ENCODE results near the gene FBXO22.
"Not testable (repeated sequence)": the region's sequence is repeated elsewhere in the genome, so short reads cannot be mapped to it uniquely, and the experiment has no call there.

Gene FBXO22

DNA sequence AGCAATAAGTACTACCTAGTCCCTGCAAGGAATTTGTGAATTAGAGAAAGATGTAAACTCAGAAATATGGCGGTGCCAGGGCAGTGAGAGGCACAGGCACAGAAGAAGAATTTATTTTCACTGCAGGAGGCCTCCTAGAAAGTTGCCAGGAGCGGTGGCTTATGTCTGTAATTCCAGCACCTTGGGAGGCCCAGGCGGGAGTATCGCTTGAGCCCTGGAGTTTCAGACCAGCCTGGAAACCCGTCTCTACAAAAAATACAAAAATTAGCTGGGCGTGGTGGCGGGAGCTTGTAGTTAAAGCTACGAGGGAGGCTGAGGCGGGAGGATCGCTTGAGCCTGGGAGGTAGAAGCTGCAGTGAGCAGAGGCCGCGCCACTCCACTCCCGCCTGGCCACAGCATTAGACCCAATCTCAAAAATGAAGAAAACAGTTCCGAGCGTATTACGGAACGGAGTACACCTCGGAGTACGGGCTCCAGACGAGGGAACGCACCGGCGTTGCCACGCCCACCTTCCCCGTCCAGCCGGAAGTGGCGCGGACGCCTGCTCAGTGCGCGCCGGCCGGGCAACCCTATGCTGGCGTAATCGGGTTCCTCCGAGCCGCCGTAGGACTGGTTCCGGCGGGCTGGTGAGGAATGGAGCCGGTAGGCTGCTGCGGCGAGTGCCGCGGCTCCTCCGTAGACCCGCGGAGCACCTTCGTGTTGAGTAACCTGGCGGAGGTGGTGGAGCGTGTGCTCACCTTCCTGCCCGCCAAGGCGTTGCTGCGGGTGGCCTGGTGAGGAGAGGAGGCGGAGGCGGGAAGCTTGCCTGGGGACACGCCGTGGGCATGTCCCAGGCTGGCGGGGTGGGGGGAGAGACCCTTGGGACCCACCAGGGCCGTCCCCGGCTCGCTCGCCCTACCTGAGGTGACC is at the start of gene FBXO22:
FBXO22 (plus strand) TSS at position 548 of the 909 bp plus-strand sequence; CDS start at position 634, 86 bp downstream.
- DNase-seq = peak; percentile 16

DNA sequence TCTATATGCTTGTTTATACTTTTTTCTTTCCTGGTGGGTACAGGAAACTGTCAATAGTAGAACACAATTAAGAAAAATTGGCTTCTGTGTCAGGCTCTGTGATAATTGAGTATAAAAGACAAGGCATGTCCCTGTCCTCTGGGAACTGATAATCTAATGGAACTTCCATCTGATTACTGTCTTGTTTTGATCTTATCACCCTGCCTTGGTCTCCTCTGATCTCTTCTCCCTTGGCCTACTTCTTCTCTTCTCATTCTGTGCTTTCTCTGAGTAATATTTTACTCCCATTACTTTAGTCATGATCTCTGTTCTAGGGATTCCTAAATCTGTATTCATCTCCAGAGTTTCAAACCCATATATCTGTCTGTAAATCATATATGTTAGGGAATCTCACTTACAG is 45.8 kb upstream of the FBXO22 start:
- DNase-seq = no peak

DNA sequence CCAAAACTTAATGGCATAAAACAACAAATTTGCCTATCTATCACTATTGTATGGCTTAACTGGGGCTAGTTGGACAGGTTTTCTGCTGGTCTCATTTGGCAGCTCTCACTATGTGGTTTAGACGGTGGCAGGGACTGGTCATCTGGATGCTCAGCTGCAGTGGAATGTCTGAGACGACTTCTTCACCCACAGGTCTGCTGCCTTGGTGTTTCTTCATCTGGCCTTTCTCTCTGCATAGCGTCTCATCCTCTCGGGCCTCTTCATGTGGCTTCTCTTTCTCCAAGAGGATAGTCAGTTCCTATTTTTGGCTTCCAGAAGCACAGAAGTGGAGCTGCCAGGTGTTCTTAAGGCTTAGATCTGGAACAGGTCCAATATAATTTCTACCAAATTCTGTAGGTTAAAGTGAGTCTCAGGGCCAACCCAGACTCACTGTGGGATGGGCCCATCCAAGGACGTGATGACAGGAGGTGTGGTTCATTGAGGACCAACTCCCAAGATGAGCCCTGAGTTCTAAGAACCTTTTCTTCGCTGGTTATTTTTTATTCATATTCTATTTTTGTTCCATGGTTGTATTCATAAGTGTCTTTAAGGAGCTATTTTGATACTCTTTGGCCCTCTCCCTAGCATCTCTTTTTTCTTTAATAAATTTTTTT is 41.8 kb upstream of the FBXO22 start:
- no peak for DNase-seq

GRCh38 chr15:75862796-75863195 is 40.9 kb upstream of the FBXO22 start:
- no peak for DNase-seq

DNA sequence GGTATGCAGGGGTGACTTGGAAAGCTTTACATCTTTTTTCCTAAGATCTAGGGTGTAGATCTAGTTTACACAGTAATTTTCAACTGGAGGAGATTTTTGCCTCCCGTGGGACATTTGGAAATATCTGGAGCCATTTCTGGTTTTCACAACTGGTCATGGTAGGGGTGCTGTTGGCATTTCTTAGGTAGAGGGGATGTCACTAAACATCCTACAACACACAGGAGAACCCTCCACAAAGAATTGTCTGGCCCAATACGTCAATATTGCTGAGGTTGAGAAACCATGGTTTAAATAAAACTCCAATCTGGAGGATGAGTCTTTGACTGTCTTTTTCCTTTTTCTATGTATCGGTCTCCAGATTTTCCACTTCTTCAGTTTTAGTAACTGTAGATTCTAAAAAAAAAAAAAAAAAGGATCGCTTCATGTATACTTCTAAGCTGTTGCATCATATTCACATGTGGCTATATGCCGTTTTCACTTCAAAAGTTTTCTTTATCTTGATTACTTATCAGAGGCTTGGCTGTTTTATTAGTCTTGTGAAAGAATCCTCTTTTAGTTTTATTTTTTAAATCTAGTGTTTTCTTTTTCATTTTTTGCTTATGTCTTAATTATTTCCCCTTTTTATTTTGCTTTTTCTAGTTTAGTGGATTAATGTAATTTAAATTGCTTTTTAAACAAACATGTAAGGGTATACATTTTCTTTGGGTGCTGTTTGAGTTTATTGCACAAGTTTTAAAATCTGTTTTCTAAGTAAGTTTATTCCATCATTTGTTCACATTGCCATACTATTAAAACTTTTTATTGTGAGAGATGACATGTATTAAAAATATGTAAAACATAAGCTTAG is 39.2 kb upstream of the FBXO22 start:
- no peak for DNase-seq

- not testable (repeated sequence) for DNase-seq
Observed at GRCh38 chr15:75866045-75866444, 37.6 kb upstream of the FBXO22 start.

- DNase-seq = no peak
Observed at GRCh38 chr15:75866916-75867315, 36.8 kb upstream of the FBXO22 start.

DNA sequence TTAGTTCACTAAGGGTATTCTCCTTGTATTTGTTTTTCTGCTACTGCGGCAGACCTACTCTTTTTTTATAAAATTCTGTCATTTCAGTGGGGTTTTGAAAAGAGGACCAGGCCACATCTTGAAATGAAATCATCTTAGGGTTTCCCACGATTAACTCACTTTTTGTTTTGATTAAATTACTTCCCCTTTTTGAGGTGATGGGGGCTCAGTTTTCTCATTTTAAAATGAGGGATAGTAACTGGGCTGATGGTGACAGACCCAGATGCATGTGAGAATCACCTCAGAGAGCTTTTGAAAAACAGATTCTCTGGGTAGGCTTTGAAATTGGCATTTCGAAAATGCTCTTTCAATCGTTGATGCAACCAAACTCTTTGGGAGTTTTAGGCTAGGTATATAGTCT is 36.2 kb upstream of the FBXO22 start:
- no peak for DNase-seq

GRCh38 chr15:75868019-75868418 is 35.7 kb upstream of the FBXO22 start:
- no peak for DNase-seq

GRCh38 chr15:75869446-75869845 is 34.2 kb upstream of the FBXO22 start:
- DNase-seq = no peak

GRCh38 chr15:75871589-75871988 is 32.1 kb upstream of the FBXO22 start:
- not testable (repeated sequence) for DNase-seq

DNA sequence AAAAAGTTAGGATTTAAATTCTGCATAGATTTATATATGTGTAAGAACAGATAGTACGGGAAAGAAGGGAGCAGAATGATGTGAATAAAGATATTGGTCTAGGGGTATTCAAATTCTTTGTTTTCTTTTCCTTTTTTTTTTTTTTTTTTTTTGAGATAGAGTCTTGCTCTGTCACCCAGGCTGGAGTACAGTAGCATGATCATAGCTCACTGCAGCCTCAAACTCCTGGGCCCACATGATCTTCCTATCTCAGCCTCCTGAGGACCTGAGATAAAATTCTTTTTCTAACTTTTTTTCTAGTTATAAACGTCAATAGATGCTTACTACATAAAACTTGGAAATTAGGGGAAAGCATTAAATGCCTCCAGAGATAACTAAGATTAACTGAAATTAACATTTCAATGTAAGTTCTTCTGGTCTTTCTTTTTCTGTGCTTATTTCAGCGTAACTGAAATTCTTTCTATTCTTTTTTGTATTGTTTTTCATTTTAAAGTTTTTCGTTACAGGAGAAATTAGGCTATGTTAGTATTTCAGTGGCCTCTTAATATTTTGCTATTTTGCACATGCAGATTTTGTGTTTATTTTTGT is 31.2 kb upstream of the FBXO22 start:
- DNase-seq = no peak

DNA sequence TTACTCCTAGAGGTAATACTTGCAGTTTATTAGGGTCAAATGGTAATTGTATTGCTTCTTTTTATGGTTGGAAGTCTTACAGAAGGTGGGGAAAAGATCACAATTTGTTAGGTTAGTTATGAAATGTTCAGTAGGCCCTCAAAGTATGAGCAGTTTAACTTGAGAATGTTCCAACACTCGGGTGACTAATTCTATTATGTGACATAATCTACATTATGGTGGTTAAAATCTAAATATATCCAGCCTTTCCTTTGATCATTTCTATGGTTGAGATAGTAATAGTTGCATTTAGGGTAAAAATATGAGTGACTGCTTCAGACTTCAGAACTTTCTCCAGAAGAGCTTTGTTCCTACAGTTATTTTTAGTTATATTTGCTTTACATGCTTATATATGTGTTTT is 19.6 kb upstream of the FBXO22 start:
- no peak for DNase-seq

- DNase-seq = no peak
Observed at GRCh38 chr15:75887178-75887577, 16.5 kb upstream of the FBXO22 start.

GRCh38 chr15:75891895-75892294 is 11.8 kb upstream of the FBXO22 start:
- no peak for DNase-seq

- no peak for DNase-seq
Observed at GRCh38 chr15:75895731-75896130, 7.9 kb upstream of the FBXO22 start.

DNA sequence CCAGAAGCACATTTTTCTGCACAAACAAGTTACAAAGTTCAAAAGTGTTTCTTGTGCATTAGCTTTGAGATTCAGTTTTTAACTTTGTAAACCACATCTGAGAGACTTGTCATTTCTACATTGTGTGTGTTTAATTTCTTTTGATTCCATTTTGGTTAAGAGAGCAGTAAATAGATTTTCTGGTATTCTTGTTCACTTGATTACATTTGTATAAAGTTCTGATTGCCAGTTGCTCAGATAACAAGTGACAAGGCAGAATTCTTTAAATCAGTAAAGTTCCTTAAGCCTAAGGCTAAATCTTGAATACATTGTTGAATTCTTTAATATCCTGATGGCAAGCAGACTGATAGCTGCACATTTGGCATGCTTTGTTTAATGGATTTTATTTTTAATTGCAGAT is 3.1 kb upstream of the FBXO22 start:
- DNase-seq = no peak

- no peak for DNase-seq
Observed at GRCh38 chr15:75902129-75902557, 1.5 kb upstream of the FBXO22 start.

- no peak for DNase-seq
Observed at GRCh38 chr15:75905231-75905630, 1.6 kb downstream of the FBXO22 start.

- DNase-seq = not testable (repeated sequence)
Observed at GRCh38 chr15:75910355-75910754, 6.7 kb downstream of the FBXO22 start.

DNA sequence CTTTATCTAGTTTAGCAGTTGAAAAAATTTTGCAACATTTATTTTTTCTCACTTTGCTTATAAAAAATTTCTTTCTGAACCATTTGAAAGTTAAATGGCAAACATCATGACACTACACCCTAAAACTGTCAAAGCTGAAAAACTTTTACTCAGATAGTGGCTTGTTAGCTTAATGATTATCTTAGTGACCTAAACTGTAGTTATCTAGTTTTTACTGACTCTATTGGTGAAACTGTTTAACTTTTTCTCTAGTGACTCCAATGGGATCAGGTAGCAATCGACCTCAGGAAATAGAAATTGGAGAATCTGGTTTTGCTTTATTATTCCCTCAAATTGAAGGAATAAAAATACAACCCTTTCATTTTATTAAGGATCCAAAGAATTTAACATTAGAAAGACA is 13.3 kb downstream of the FBXO22 start:
- DNase-seq = no peak

GRCh38 chr15:75918135-75918534 is 14.5 kb downstream of the FBXO22 start:
- DNase-seq = no peak

GRCh38 chr15:75920079-75920478 is 16.4 kb downstream of the FBXO22 start:
- DNase-seq = no peak

Data from 8988T (cell line).